Aorta (tissue), 5 donors: ENCODE results near the gene PLG. TPM values are rescaled to one million over a fixed set of nuclear protein-coding genes. Genes with fewer than 3 reads are reported as not detected.
A peak's percentile ranks its signal among the peaks of the same experiment; 100 is the strongest.
"Not testable (repeated sequence)": the region's sequence is repeated elsewhere in the genome, so short reads cannot be mapped to it uniquely, and the experiment has no call there.

Experiments used
- ATAC-seq: fragments of 200-7000 bp; cut with Tn5 transposase; one replicate; pipeline ENCODE4 v1.9.1; 2022; ENCODE audit warnings: moderate library complexity; ENCODE audit not compliant: low FRiP score
- DNase-seq, 2 donors: peaks; one replicate each; pipeline ENCODE4 v3.0.0-alpha.2; 2020
- H3K27ac ChIP-seq, 2 donors: one replicate each; pipeline ENCODE4 v1.5.1; 2013; ENCODE audit warnings: low read length in 2 of 2, mild to moderate bottlenecking in 2 of 2, moderate library complexity in 2 of 2, control low read depth in 1 of 2, inconsistent platforms in 1 of 2, low read depth in 1 of 2
- H3K27me3 ChIP-seq, 2 donors: one replicate each; pipeline ENCODE4 v1.6.1; 2013; ENCODE audit warnings: control low read depth in 1 of 2, low read length in 1 of 2, mild to moderate bottlenecking in 1 of 2, moderate library complexity in 1 of 2; ENCODE audit not compliant: insufficient read depth in 2 of 2, control insufficient read depth in 1 of 2
- H3K36me3 ChIP-seq, 2 donors: one replicate each; pipeline ENCODE4 v1.6.1; 2013; ENCODE audit warnings: control low read depth in 1 of 2, low read length in 1 of 2, mild to moderate bottlenecking in 1 of 2; ENCODE audit not compliant: insufficient read depth in 2 of 2, control insufficient read depth in 1 of 2
- H3K4me1 ChIP-seq, 2 donors: one replicate each; pipeline ENCODE4 v1.6.1; 2013; ENCODE audit warnings: low read length in 2 of 2, control low read depth in 1 of 2, mild to moderate bottlenecking in 1 of 2, moderate library complexity in 1 of 2; ENCODE audit not compliant: insufficient read depth in 2 of 2, control insufficient read depth in 1 of 2
- H3K4me3 ChIP-seq, 2 donors: one replicate each; pipeline ENCODE4 v1.5.1; 2013; ENCODE audit warnings: low read length in 2 of 2, control low read depth in 1 of 2, mild to moderate bottlenecking in 1 of 2
- H3K9me3 ChIP-seq: one replicate; pipeline ENCODE4 v1.6.1; 2013; ENCODE audit warnings: mild to moderate bottlenecking, low read length; ENCODE audit not compliant: control insufficient read depth
- WGBS, 2 donors: extraction: QIAGEN DNeasy Blood & Tissue Kit; methylation state at CpG; one replicate each; pipeline ENCODE4 v1.1.7; 2013; 5-methylcytosine and 5-hydroxymethylcytosine counted together
- intact Hi-C, 2 donors: fragments of 100-400 bp; cut with DNase I; formaldehyde crosslinking; loops; one replicate each; pipeline versions ENCODE4 v1.14.2 to v1.15.0; 2022
- polyA plus RNA-seq, 2 donors: library from polyadenylated mRNA; stranded (reverse); fragments of 200-250 nt; gene quantifications; one replicate each; pipeline ENCODE4 v1.2.3, GENCODE V29; 2013
- total RNA-seq, 2 donors: library from RNA; stranded (reverse); fragmentation: NEBNext Ultra II Directional; extraction: Animal tissue kit (Norgen Biotek cat#: 25700); gene quantifications; one replicate each; pipeline ENCODE4 v1.2.1, GENCODE V29; 2021
- donor health status: healthy with polysubstance abuse.
- donor health status: Bipolar disorder and iron deficiency.
- donor health status: DM: no; HTN: no; CAD: no.
- donor health status: DM: no; HTN: no; CAD: no.
- donor health status: DM: yes; HTN: yes; CAD: no.

PLG gene
- total and polyA plus RNA-seq, 4 donors, result 1.3 TPM; not detected in 3

GRCh38 chr6:160733050-160733646 is 31.1 kb downstream of the PLG start:
- Histone ChIP-seq H3K4me3 (no peak overlapping the region), H3K36me3 (no peaks in the 10 kb centered on the region), H3K27ac (no peak overlapping the region), H3K4me1 (no peaks in the 10 kb centered on the region), H3K27me3 (no peaks in the 10 kb centered on the region), H3K9me3 (no peaks in the 10 kb centered on the region)
- intact Hi-C loops, result loop anchor here (5.0 to 10.0 kb wide), 3 partner anchors 202 to 639 kb away; no protein-coding TSS in a partner anchor
- ATAC-seq, result peak; percentile 62
- DNase-seq, result no peak
- 25 to 27% methylated on average over 8 of the region's 8 CpGs for WGBS, 2 donors

- WGBS, 2 donors, result 97 to 100% methylated on average over 1 of the region's 1 CpG
- Histone ChIP-seq H3K9me3 (no peaks in the 10 kb centered on the region), H3K27me3 (no peaks in the 10 kb centered on the region), H3K27ac (no peak overlapping the region), H3K36me3 (no peaks in the 10 kb centered on the region), H3K4me3 (no peak overlapping the region), H3K4me1 (no peaks in the 10 kb centered on the region)
- intact Hi-C loops, result loop anchor here (5.0 to 10.0 kb wide), 3 partner anchors 200 to 638 kb away; no protein-coding TSS in a partner anchor
- ATAC-seq (no peak), DNase-seq (no peak)
Measured at GRCh38 chr6:160734627-160735026, 32.6 kb downstream of the PLG start.

GRCh38 chr6:160735523-160735922 is 33.5 kb downstream of the PLG start:
- H3K36me3 ChIP-seq, result no peaks in the 10 kb centered on the region
- H3K9me3 ChIP-seq, result no peaks in the 10 kb centered on the region
- ATAC-seq, result no peak
- intact Hi-C loops, result loop anchor here in 1 of 2 donors (10.0 kb wide), 1 partner anchor 199 kb away; no protein-coding TSS in a partner anchor
- no peaks in the 10 kb centered on the region for H3K4me1 ChIP-seq
- no peak overlapping the region for H3K27ac ChIP-seq
- no peaks in the 10 kb centered on the region for H3K27me3 ChIP-seq
- H3K4me3 ChIP-seq, result no peak overlapping the region
- WGBS, 2 donors, result 69 to 73% methylated on average over 3 of the region's 3 CpGs
- no peak for DNase-seq

- Histone ChIP-seq H3K27ac (no peak overlapping the region), H3K36me3 (no peaks in the 10 kb centered on the region), H3K9me3 (no peaks in the 10 kb centered on the region), H3K4me1 (no peaks in the 10 kb centered on the region), H3K4me3 (no peak overlapping the region), H3K27me3 (no peaks in the 10 kb centered on the region)
- 91 to 93% methylated on average over 5 of the region's 5 CpGs for WGBS, 2 donors
- intact Hi-C loops, result loop anchor here in 1 of 2 donors (10.0 kb wide), 1 partner anchor 197 kb away; no protein-coding TSS in a partner anchor
- DNase-seq (no peak), ATAC-seq (no peak)
Measured at GRCh38 chr6:160737934-160738333, 35.9 kb downstream of the PLG start.

- no peak overlapping the region for H3K27ac ChIP-seq
- H3K27me3 ChIP-seq, result no peaks in the 10 kb centered on the region
- ATAC-seq, result no peak
- H3K4me1 ChIP-seq, result no peaks in the 10 kb centered on the region
- 89 to 90% methylated on average over 6 of the region's 6 CpGs for WGBS, 2 donors
- no peak for DNase-seq
- H3K9me3 ChIP-seq, result no peaks in the 10 kb centered on the region
- intact Hi-C loops, result loop anchor here in 1 of 2 donors (10.0 kb wide), 1 partner anchor 195 kb away; no protein-coding TSS in a partner anchor
- H3K4me3 ChIP-seq, result no peak overlapping the region
- no peaks in the 10 kb centered on the region for H3K36me3 ChIP-seq
Measured at GRCh38 chr6:160739955-160740354, 37.9 kb downstream of the PLG start.

- ATAC-seq, H3K36me3 ChIP-seq, H3K27me3 ChIP-seq, H3K9me3 ChIP-seq, H3K27ac ChIP-seq, intact Hi-C loops, H3K4me1 ChIP-seq, DNase-seq, H3K4me3 ChIP-seq: not testable (repeated sequence)
- 84 to 85% methylated on average over 7 of the region's 7 CpGs for WGBS, 2 donors
Measured at GRCh38 chr6:160741012-160741411, 39.0 kb downstream of the PLG start.

- no peaks in the 10 kb centered on the region for H3K27me3 ChIP-seq
- H3K36me3 ChIP-seq, result no peaks in the 10 kb centered on the region
- H3K4me1 ChIP-seq, result no peaks in the 10 kb centered on the region
- H3K4me3 ChIP-seq, result no peak overlapping the region
- WGBS, 2 donors, result 86 to 93% methylated on average over 2 of the region's 2 CpGs
- DNase-seq, result no peak
- no peak overlapping the region for H3K27ac ChIP-seq
- no peaks in the 10 kb centered on the region for H3K9me3 ChIP-seq
- no peak for ATAC-seq
- intact Hi-C loops, result no loop called here
Measured at GRCh38 chr6:160742090-160742489, 40.0 kb downstream of the PLG start.

- Histone ChIP-seq H3K4me3 (no peak overlapping the region), H3K27me3 (no peaks in the 10 kb centered on the region), H3K36me3 (no peaks in the 10 kb centered on the region), H3K4me1 (no peaks in the 10 kb centered on the region), H3K9me3 (no peaks in the 10 kb centered on the region), H3K27ac (no peak overlapping the region)
- DNase-seq, result no peak
- no peak for ATAC-seq
- intact Hi-C loops, result no loop called here
- 31 to 32% methylated on average over 5 of the region's 5 CpGs for WGBS, 2 donors
Measured at GRCh38 chr6:160750276-160750689, 48.2 kb downstream of the PLG start.

- 70 to 71% methylated on average over 4 of the region's 4 CpGs for WGBS, 2 donors
- intact Hi-C loops, H3K27me3 ChIP-seq, H3K36me3 ChIP-seq, ATAC-seq, H3K4me3 ChIP-seq, H3K27ac ChIP-seq, H3K4me1 ChIP-seq, DNase-seq, H3K9me3 ChIP-seq: not testable (repeated sequence)
Measured at GRCh38 chr6:160753211-160753610, 51.2 kb downstream of the PLG start.
